ENCODE measurements around the gene P4HA2. TPM values are rescaled to one million over a fixed set of nuclear protein-coding genes. Genes with fewer than 3 reads are reported as not detected.
"Not testable (repeated sequence)": the region's sequence is repeated elsewhere in the genome, so short reads cannot be mapped to it uniquely, and the experiment has no call there.

Gene P4HA2
- total RNA-seq, 1 donor from 2014 or later, result 190 TPM

DNA sequence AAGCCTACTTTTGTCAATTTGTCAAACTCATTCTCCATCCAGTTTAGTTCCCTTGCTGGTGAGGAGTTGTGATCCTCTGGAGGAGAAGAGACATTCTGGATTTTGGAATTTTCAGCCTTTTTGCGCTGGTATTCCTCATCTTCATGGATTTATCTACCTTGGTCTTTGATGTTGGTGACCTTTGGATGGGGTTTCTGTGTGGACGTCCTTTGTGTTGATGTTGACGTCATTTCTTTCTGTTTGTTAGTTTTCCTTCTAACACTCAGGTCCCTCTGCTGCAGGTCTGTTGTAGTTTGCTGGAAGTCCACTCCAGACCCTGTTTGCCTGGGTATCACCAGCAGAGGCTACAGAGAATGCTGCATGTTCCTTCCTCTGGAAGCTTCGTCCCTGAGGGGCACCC is 71.2 kb downstream of the P4HA2 start:
- TF ChIP-seq, protein P1, sequence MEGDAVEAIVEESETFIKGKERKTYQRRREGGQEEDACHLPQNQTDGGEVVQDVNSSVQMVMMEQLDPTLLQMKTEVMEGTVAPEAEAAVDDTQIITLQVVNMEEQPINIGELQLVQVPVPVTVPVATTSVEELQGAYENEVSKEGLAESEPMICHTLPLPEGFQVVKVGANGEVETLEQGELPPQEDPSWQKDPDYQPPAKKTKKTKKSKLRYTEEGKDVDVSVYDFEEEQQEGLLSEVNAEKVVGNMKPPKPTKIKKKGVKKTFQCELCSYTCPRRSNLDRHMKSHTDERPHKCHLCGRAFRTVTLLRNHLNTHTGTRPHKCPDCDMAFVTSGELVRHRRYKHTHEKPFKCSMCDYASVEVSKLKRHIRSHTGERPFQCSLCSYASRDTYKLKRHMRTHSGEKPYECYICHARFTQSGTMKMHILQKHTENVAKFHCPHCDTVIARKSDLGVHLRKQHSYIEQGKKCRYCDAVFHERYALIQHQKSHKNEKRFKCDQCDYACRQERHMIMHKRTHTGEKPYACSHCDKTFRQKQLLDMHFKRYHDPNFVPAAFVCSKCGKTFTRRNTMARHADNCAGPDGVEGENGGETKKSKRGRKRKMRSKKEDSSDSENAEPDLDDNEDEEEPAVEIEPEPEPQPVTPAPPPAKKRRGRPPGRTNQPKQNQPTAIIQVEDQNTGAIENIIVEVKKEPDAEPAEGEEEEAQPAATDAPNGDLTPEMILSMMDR (IDR thresholded peaks at IDR 0.05; ENCODE audit: insufficient read depth, low read length, severe bottlenecking), result no peak
- FAIRE-seq, result no peak
- Histone ChIP-seq H3K36me3 (ENCODE audit: control insufficient read depth, insufficient read depth, low read length) (no peaks in the 10 kb centered on the region), H3K27me3 (ENCODE audit: control insufficient read depth, insufficient read depth, low read length) (no peaks in the 10 kb centered on the region), H3K4me3 (ENCODE audit: low read depth, low read length) (no peak overlapping the region)
- no peak for DNase-seq (ENCODE audit: low read depth)

DNA sequence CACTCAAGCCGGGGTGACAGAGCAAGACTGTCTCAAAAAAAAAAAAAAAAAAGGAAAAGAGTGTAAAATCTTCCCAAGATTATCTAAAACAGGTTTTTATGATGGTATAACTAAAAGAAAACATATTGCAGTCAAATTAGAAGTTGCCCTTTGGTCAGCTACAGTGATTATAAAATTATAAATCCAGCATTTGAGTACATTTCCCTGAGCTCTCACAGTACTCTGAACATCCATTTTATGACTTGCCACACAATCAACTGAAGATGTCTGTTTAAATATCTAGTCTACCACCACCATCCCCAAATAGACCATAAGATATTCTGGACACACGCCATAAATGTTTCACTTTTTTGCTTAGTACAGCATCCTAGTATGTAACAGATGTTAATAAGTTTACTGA is 77.1 kb downstream of the P4HA2 start:
- FAIRE-seq (no peak), DNase-seq (ENCODE audit: low read depth) (no peak)
- H3K27me3 ChIP-seq (ENCODE audit: control insufficient read depth, insufficient read depth, low read length), result peaks cover 2% of the 10 kb centered on the region
- TF ChIP-seq, protein P1 (IDR thresholded peaks at IDR 0.05; ENCODE audit: insufficient read depth, low read length, severe bottlenecking), result no peak
- no peak overlapping the region for H3K4me3 ChIP-seq (ENCODE audit: low read depth, low read length)
- no peaks in the 10 kb centered on the region for H3K36me3 ChIP-seq (ENCODE audit: control insufficient read depth, insufficient read depth, low read length)

- DNase-seq (ENCODE audit: low read depth), result no peak
Observed at GRCh38 chr5:132147663-132148062, 80.0 kb downstream of the P4HA2 start.

DNA sequence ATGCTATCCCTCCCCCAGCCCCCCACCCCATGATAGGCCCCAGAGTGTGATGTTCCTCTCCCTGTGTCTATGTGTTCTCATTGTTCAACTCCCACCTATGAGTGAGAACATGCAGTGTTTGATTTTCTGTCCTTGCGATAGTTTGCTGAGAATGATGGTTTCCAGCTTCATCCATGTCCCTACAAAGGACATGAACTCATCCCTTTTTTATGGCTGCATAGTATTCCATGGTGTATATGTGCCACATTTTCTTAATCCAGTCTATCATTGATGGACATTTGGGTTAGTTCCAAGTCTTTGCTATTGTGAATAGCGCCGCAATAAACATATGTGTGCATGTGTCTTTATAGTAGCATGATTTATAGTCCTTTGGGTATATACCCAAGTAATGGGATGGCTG is 82.3 kb downstream of the P4HA2 start:
- not testable (repeated sequence) for DNase-seq (ENCODE audit: low read depth); H3K4me3 ChIP-seq (ENCODE audit: low read depth, low read length); H3K27me3 ChIP-seq (ENCODE audit: control insufficient read depth, insufficient read depth, low read length); H3K36me3 ChIP-seq (ENCODE audit: control insufficient read depth, insufficient read depth, low read length); FAIRE-seq

More at GRCh38 chr5:132147663-132148062, 80.0 kb downstream of the P4HA2 start:
- Histone ChIP-seq H3K27me3 (ENCODE audit: control insufficient read depth, insufficient read depth, low read length) (peaks cover 2% of the 10 kb centered on the region), H3K4me3 (ENCODE audit: low read depth, low read length) (no peak overlapping the region), H3K36me3 (ENCODE audit: control insufficient read depth, insufficient read depth, low read length) (no peaks in the 10 kb centered on the region)
- TF ChIP-seq, protein P1 (IDR thresholded peaks at IDR 0.05; ENCODE audit: insufficient read depth, low read length, severe bottlenecking), result no peak
- no peak for FAIRE-seq

DNA sequence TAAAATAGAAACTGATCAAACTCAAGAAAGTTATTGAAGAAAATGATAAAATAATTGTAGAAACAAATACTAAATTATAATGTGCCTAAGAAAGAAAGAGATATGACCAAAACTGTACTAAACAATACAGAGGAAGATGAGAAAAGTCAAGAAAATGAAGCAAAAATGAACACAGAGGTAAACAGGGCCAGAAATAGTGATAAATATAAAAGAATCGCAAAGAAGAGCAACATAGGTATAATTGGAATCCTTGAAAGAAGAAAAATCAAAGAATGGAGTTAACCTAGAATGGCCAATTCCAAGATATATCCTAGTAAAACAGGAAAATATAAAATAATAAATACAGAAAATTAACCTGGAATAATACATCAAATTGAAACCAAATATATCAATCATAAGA is 84.5 kb downstream of the P4HA2 start:
- H3K4me3 ChIP-seq (ENCODE audit: low read depth, low read length), result no peak overlapping the region
- DNase-seq (ENCODE audit: low read depth) (no peak), FAIRE-seq (no peak)
- no peaks in the 10 kb centered on the region for H3K36me3 ChIP-seq (ENCODE audit: control insufficient read depth, insufficient read depth, low read length)
- TF ChIP-seq, protein P1 (IDR thresholded peaks at IDR 0.05; ENCODE audit: insufficient read depth, low read length, severe bottlenecking), result no peak
- H3K27me3 ChIP-seq (ENCODE audit: control insufficient read depth, insufficient read depth, low read length), result peaks cover 2% of the 10 kb centered on the region

- TF ChIP-seq, protein P1 (IDR thresholded peaks at IDR 0.05; ENCODE audit: insufficient read depth, low read length, severe bottlenecking), result no peak
- H3K36me3 ChIP-seq (ENCODE audit: control insufficient read depth, insufficient read depth, low read length), result no peaks in the 10 kb centered on the region
- FAIRE-seq, result no peak
- H3K27me3 ChIP-seq (ENCODE audit: control insufficient read depth, insufficient read depth, low read length), result no peaks in the 10 kb centered on the region
- no peak for DNase-seq (ENCODE audit: low read depth)
- H3K4me3 ChIP-seq (ENCODE audit: low read depth, low read length), result no peak overlapping the region
Observed at GRCh38 chr5:132142459-132142858, 85.2 kb downstream of the P4HA2 start.

Other genes with a start within 250 kb of the P4HA2 start
- gene ACSL6, start 216.2 kb downstream of the P4HA2 start, total RNA-seq, result 0.13 and 0.26 TPM in 2 replicates
- not detected in 2 replicates for gene IL3, start 167.2 kb downstream of the P4HA2 start, total RNA-seq
- not detected in 2 replicates for gene CSF2, start 154.1 kb downstream of the P4HA2 start, total RNA-seq
- gene PDLIM4, start 29.8 kb upstream of the P4HA2 start, total RNA-seq, result 12.9 and 18.8 TPM in 2 replicates
- 0.13 and 0.26 TPM in 2 replicates for gene SLC22A4, start 66.5 kb upstream of the P4HA2 start, total RNA-seq
- gene SLC22A5, start 141.9 kb upstream of the P4HA2 start, total RNA-seq, result 7.1 and 9.6 TPM in 2 replicates